A549 (cell line): ENCODE results near the gene EHF.

Experiments used
- CTCF ChIP-seq: fragments of >200 bp; sonication (Bioruptor Twin); formaldehyde crosslinking; IDR thresholded peaks from 3 replicates; pipeline ENCODE4 v1.5.1; 2016
- USF2 ChIP-seq: fragments of 450-650 bp; IDR thresholded peaks from 2 replicates; pipeline ENCODE4 v1.6.1; 2014; ENCODE audit warnings: antibody characterized with exemption

- TF ChIP-seq USF2 = no peak
- TF ChIP-seq CTCF = no peak
Observed at GRCh38 chr11:34585304-34585734, 35.6 kb upstream of the EHF start.
